Endometrium (tissue), 2 donors: ENCODE measurements around the gene SYPL1.

Experiments
- FAIRE-seq: peaks from 2 replicates; lab custom pipeline; 2012; peaks lifted over from hg19 to GRCh38; lab: Jason Lieb, UNC
- donor health status: control.
- donor health status: control.

SYPL1 gene

DNA sequence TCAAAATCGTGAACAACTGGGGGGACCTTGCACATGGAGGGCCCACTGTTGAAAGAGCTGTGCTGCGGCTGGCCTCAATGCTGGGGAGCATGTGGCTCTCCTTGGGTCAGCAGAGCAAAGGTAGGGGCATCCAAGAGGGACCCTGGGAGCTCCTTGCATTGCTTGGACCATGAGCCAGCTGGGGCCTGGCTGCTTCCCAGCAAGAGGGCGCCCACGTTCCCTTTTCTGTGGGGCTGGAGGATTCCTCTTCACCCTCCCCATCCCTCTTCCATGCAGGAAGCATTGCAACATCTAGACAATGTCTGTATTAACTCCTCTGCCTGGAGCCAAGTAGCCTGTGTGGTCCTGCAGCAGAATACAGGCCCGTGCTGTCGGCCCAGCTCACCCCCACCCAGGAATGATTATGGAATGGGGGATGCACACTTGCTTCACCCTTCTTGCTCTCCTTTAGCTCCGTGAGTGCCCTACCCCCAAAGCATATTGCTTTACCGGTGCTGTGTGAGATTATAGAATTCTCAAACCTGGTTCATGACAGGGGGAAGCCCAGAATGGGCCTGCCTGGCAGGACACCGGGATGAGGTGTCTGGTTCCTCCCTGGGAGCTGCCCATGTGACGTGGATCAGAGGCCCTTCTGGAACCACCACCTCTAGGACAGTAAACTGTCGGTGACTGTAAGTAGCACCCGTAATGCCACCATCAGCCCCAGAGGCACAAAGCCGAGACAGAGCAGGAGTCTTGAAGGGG, 61.9 kb downstream of the SYPL1 start:
- FAIRE-seq: no peak

DNA sequence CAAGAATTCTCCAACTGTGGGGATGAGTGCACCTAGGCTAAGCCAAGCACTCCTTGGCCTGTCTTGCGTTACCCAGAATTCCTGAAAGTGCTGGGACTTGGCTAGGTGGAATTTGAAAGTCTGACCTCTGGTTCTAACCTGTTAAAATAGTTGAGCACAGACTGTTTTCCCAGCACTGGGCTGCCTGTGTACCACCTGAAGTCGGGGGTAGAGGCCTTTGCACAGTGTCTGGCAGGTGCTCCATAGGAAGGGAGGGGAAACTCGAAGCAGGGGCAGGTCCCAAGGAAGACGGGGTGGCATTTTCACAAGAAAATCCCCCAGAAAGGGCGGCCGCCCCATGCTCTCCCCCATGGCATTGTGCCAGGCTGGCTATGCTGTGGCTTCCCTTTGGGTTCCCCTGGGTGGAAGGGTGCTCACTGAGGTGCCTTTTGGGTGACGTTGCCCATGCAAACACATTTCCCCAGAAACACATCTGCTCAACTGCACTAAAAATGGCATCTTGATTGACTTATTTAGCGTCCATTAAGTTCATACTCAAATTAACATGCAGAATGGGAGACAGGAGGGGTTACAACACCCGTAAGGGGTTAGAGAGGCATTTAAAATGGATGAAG, 62.9 kb downstream of the SYPL1 start:
- peak; percentile 72 for FAIRE-seq

DNA sequence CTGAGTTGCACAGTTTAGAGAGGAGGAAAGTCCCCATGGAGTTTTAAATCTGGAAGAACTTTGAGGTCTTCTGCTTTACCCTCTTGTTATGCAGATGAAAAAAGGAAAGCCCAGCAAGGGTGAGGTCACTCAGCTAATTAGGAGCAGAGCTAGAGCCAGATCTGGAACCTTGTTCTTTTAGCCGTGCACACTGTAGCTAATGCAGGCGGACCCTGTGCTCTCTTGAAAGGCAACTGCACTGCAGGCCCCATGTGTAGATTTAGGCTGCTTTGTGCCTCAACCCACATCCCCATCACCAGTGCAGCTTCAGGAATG, 63.4 kb downstream of the SYPL1 start:
- no peak for FAIRE-seq

DNA sequence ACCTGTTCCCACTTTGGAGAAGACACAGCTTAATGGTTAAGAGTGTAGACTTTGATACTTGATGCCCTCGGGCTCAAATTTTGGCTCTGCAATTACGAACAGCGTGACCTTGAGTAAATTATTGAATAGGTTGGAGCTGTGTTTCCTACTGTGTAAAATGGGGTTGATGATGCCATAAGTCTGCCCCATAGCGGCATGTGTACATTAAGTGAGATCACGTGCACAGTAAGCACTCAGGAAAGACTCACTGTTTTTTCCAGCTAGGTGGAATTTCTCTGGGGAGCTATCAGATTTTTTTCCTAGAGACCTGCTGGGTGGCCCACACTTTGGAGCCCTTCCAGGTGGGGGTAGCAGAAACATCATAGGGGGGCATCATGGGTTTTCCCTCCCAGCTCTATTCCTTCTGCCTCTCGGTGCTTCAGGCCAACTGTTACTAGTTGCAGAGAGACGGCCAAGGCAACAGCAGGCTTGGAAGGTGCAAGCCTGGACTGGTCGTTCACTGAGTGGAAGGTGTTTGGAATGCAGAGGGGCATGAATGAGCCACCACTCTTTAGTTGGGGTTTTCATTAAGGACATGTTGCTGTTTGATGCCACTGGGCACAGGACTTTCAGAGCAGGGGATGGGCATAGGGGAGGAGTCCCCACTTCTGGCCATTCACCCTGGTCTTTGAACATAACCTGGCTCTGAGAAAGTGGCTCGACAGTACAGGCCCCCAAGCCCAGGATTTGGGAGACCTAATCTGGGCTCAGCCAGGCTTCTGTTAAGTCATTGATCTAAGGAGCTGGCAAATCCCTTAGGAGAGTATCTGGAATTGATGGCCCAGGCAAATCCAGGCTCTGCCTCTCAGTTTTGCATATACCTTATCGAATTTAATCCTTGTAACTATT, 64.0 kb downstream of the SYPL1 start:
- FAIRE-seq: no peak

DNA sequence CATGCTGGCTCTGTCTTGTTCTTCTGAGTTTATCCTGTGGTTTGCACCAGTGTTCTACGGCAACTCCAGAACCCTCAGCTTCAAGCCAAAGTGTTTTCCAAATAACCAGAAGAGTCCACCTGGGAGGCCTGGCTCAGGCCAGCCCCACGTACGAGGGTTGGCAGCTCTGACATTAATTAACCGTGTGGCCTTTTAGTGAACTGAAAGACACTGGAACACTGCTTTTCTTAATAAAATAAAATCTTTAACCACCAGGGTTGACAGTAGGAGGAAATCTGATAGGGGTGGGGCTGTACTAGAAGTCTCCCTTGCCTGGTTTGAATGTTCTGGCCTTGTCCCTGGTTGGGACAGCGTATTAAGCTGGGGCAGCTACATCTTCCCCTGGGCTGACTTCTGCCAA, 64.9 kb downstream of the SYPL1 start:
- FAIRE-seq: no peak

DNA sequence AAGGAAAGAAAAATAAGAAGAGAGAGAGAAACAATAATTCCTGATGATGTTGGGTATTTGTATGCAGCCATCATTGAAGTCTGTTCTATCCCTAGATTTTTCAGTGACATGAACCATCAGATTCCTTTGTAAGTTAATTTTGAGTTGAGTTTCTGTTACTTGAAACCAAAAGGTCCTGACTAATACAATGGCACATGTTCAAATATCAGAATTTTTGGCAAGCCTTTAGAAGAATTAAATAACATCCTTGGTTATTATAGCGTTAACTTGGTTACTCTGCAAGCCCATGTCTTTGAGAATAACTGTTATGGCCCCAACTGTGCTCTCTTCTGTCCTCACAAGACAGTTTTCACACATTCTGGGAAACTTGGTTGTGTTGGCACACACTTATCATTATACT, 66.5 kb downstream of the SYPL1 start:
- no peak for FAIRE-seq

DNA sequence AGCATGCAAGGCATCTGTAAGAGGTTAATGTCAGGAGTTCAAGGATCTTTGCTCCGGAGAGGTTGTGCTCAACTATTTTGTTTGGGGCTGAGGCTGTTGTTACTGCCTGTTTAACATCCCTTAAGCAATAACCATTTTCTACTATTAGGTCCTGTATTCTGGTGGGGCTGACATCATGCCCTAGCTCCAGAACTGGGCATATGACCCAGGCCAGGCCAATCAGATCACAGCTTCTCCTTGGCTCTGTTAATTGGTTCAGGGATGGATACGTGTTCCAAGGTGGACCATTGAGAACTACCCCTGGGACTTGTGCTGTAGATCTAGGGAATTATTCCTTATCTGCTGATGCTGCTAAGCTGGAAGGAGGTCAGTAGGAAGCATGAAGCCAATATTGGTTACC, 67.0 kb downstream of the SYPL1 start:
- FAIRE-seq: no peak

DNA sequence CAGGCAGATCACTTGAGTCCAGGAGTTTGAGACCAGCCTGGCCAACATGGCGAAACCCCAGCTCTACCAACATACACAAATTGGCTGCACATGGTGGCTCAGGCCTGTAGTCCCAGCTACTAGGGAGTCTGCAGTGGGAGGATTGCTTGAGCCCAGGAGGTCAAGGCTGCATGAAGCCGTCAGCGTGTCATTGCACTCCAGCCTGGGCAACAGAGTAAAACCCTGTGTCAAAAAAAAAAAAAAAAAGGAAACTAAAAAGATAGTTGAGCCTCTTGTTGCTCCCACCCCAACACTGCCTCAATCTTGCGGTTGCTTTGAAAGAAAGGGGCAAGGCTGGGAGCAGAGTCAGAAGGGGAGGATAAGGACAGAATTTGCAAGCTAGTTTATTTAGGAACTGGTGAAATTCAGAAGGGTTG, 69.9 kb downstream of the SYPL1 start:
- no peak for FAIRE-seq

DNA sequence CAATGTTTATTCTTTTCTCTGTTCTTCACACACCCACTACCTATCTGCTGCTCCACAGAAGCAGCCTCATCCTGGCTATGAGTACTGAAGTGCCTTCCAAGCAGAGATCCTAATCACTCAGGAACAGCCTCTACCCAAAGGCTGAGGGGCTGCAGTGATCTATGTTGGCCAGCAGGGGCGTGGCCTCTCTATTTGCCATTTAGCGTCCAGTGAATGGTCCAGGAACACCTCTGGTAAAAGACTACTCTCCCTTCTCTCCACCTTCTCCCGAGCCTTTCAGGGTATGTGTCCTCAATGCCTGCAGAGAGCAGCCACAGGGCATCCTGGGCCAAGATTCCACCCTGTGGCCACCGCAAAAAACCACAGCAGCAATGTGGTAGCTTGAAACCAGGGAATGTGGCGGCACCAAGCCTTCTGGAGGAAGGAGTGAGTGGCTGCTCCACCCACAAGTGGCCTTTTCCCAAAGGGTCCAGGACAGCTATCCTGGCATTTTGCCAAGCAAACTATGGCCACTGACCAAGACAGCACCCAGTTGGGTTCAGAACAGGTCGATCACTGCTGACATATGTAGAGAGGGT, 70.9 kb downstream of the SYPL1 start:
- no peak for FAIRE-seq
